NOMO-1 treated with dmso at 0.1 percent for 144 hours (cell line): ENCODE results near the gene MUS81.

ENCODE experiments used
- DNase-seq: peaks from one replicate; lab custom pipeline; 2025; ENCODE audit not compliant: unreplicated experiment; lab: John Stamatoyannopoulos, UW

Gene MUS81

DNA sequence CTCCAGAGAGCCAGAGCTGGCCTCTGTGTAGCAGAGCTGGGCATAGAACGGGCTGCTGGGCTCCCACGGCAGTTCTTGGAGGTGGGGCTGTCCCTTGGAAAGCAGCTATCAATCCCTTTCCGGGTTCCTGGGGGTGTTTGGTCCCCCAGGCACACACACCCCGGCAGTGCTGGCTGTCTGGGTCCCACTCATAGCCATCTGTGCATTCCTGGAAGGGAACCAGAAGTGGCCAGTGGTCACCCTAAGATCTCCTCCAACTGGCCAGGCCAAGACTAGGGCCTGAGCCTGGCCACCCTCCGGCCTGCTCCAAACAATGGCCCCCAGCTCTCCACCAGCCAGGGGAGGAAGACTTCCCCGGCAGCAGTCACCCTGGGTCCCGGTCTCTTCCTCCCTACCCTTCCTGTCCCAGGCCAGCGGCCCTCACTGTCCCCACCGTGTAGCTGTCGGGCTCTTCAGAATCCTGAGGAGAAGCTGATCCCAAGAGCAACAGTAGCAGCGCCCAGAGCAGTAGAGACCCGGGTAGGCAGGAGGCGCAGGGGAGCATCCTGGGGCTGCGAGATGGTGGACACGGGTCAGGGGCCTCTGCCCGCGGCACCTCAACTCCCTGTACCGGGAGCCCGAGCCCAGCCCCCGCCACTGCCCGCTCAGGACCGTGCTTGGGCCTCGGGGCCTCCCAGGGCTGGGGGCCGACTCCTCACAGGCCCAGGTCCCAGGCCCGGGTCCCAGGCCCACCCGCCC lies 11.7 kb downstream of the MUS81 start:
- DNase-seq: no peak

- no peak for DNase-seq
Measured at GRCh38 chr11:65872586-65873317, 12.5 kb downstream of the MUS81 start, which contains the start of gene EFEMP2. Gene EFEMP2 (minus strand): TSS chr11:65872800. CDS start chr11:65872354, 446 bp downstream.

- DNase-seq: peak; percentile 69
Measured at GRCh38 chr11:65873318-65874156, 13.3 kb downstream of the MUS81 start.

DNA sequence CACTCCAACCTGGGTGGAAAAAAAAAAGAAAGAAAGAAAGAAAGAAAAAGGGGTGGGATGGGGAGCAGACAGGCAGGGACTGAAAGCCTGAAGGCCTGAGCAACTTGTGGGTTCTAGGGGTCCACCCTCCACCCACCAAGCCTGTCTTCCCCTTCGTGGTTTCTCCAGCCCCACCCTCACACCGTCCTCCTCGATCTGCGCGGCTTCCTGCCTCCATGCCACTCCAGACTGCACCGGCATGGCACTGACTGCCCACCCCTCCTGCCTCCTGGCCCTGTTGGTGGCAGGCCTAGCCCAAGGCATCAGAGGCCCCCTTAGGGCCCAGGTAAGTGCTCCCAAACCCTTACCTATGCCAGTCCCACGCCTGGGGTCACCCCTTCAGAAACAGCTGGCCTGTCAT lies 19.4 kb downstream of the MUS81 start, which contains the start of gene CTSW:
CTSW (plus strand) TSS at position 221 of the 400 bp plus-strand sequence; CDS start at position 239, 18 bp downstream.
- DNase-seq: no peak

GRCh38 chr11:65880027-65880426 lies 19.8 kb downstream of the MUS81 start:
- no peak for DNase-seq

DNA sequence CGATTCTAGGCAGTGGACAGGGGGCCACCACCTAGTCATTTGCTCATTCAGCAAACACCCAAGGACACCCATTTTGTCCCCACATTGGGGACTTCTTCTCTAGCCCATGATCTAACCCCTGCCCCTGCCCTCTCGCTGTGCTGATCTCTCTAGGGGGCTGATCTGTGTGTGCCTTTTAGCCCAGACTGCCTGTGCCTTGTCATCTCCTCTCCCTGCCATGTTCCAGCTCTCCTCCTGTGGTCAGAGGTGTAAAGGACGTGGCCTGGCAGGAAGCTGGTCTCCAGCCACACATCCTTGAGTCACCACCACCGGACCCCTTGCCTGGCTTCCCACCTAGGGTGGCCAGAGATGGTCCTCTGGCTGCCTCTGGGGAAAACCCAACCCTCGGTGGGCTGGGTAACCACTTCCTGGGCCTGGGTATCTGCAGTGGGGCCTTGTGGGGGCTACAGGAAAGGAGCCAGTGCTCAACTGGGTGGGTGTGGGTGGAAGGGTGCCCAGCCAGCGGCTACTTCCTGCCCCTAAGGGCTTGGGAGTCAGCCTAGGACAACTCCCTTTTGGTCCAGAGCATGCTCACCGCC lies 20.7 kb downstream of the MUS81 start:
- DNase-seq: no peak

GRCh38 chr11:65882120-65883057 lies 22.2 kb downstream of the MUS81 start:
- DNase-seq: no peak

GRCh38 chr11:65883058-65883761 lies 23.0 kb downstream of the MUS81 start:
- DNase-seq: no peak

DNA sequence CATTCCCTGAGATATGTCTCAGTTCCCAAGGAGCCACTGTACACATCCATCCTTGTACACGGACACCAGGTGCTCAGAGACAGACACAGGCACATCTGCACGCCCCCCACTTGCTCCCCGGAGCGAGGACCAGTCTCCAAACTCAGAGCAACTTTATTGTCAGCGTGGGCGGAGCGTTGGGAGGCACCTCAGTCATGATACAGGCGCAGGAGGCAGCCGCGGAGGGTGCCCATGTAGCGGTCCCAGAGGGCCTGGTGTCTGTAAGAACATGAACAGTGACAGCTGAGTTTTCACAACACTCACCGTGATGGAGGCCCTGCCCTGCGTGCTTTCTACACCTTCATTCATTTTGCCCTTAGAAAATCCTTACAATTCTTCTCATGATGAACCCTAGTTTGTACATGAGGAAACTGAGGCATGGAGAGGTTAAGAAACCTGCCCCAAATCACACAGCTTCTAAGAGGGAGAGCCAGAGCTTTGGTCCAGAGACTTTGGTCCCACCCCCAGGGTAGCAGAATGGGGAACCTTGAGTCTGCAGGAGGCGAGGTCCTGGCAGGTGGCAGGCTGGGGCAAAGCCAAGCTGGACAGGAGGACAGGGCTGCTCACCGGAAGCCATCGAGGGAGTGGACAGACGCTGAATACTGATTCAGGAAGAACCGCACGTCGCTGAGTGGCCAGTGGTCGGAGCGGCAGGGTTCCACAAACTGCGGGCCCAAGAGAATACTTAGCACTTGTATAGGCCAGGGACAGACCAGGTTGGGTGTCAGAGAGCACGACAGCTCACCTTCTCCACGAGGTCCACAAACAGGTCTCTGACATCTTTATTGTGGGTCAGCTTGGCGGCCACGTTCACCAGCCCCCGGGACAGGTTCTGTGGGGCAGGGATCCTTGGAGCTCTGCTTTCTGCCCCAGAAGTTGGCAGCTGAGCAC lies 23.8 kb downstream of the MUS81 start:
- no peak for DNase-seq

DNA sequence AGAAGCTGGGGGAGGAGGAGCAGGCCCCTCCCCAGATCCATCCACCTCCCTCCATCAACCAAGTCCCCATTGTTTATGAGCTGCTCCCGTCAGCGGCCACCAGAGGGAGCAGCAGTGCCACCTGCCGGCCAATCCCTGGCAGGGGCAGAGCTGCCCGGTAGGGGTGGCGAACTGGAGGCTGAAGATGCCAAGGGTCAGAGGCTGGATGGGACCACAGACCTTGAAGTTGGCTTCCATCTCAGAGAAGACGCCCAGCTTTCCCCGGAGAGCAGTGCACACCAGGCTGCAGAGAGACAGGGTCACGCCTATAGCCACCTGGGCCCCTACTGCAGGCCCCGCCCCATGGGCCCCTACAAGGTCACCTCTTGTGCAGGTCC lies 24.5 kb downstream of the MUS81 start:
- peak; percentile 72 for DNase-seq

- DNase-seq: no peak
Measured at GRCh38 chr11:65885231-65885630, 25.0 kb downstream of the MUS81 start.

- DNase-seq: no peak
Measured at GRCh38 chr11:65885808-65886536, 25.7 kb downstream of the MUS81 start.

GRCh38 chr11:65886826-65887722 lies 26.8 kb downstream of the MUS81 start:
- DNase-seq: no peak

DNA sequence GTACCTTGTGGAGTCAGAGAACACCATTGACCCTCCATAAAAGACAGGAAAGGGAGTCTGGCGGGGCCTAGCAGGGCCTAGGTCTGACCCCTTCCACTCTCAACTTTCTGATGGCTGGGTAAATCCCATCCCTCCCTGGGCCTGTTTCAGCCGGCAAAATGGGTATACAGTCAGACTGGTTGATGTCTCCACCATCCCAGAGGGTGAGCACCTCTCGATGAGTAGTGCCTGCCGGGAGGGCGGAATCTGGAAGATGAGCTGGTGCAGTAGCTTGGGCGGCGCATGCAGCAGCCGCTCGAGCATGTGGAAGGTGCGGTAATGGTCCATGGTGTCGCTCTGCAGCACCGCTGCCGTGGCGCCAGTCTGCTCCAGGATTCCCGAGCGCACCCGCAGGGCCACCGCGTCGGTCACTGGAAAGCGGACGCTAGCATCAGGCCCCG lies 27.5 kb downstream of the MUS81 start:
- DNase-seq: no peak

GRCh38 chr11:65888163-65888814 lies 28.1 kb downstream of the MUS81 start, which contains the start of gene FIBP:
Gene FIBP (minus strand): TSS chr11:65888471. CDS start chr11:65888418, 53 bp downstream.
- peak; percentile 95 for DNase-seq
